Mammary epithelial cell (primary cell): ENCODE data around the gene PLBD2.

ENCODE experiments used
- EZH2 ChIP-seq: IDR thresholded peaks from 2 replicates; pipeline ENCODE4 v1.6.1; 2012; ENCODE audit warnings: low read length, inconsistent platforms, borderline replicate concordance
- TF ChIP-seq, protein P1 (sequence below), 2 donors: IDR thresholded peaks in 1 of 2; conservative IDR thresholded peaks in 1 of 2; 2 replicates each; pipeline ENCODE4 v1.5.1; 2011 to 2012; ENCODE audit warnings: inconsistent platforms in 2 of 2, low read length in 2 of 2, mild to moderate bottlenecking in 2 of 2, control low read depth in 1 of 2, low read depth in 1 of 2; ENCODE audit not compliant: insufficient read depth in 1 of 2; ENCODE audit errors: extremely low read depth in 1 of 2

DNA sequence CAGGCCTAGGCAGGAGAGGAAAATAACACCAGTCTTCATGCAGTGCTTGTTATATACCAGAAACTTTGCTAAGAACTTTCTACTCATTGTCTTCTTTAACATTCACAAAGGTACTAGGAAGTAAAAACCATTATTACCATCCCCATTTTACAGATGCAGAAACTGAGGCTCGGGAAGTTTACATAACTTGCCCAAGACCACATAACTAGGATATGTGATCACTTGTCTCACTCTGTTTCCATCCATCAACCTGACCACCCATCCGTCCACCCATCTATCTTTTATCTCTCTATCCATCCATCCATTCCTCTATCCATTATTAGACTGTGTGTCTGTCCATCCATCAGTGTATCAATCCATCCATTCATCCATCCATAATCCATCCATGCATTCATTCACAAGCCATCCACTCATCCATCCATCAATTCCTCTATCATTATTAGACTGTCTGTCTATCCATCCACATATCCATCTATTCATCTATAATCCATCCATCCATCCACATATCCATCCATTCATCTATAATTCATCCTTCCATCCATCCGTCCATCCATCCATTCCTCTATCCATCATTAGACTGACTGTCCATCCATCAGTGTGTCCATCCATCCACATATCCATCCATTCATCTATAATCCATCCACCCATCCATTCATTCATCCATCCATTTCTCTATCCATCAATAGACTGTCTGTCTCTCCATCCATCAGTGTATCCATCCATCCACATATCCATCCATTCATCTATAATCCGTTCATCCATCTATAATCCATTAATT is 80.3 kb downstream of the PLBD2 start:
- TF ChIP-seq, protein P1, sequence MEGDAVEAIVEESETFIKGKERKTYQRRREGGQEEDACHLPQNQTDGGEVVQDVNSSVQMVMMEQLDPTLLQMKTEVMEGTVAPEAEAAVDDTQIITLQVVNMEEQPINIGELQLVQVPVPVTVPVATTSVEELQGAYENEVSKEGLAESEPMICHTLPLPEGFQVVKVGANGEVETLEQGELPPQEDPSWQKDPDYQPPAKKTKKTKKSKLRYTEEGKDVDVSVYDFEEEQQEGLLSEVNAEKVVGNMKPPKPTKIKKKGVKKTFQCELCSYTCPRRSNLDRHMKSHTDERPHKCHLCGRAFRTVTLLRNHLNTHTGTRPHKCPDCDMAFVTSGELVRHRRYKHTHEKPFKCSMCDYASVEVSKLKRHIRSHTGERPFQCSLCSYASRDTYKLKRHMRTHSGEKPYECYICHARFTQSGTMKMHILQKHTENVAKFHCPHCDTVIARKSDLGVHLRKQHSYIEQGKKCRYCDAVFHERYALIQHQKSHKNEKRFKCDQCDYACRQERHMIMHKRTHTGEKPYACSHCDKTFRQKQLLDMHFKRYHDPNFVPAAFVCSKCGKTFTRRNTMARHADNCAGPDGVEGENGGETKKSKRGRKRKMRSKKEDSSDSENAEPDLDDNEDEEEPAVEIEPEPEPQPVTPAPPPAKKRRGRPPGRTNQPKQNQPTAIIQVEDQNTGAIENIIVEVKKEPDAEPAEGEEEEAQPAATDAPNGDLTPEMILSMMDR (conservative IDR thresholded peaks at IDR 0.05 in 1 of 2, IDR thresholded peaks at IDR 0.05 in 1 of 2; ENCODE audit: extremely low read depth in 1 of 2, insufficient read depth in 1 of 2, low read depth in 1 of 2, low read length in 2 of 2), result no peak
- no peak for TF ChIP-seq EZH2
